K562 (cell line): ENCODE results near the gene ACBD6. TPM values are rescaled to one million over a fixed set of nuclear protein-coding genes. Genes with fewer than 3 reads are reported as not detected.

Experiments
- ATAC-seq: fragments of 200-7000 bp; cut with Tn5 transposase; 3 replicates; pipeline ENCODE4 v1.9.1; 2020; ENCODE audit warnings: moderate library complexity
- BruUV-seq: library from RNA; stranded (reverse); fragments of 400-500 nt; replicated peaks from 2 replicates; lab custom pipeline; 2021; lab: Mats Ljungman, UMichigan
- CTCF ChIA-PET: fragments of 300-600 bp; formaldehyde crosslinking; extraction: SDS; loops from one replicate; lab custom pipeline; 2021; ENCODE audit warnings: low intra/inter-chr PET ratio; lab: Yijun Ruan, JAX
- POLR2A ChIA-PET: fragments of 300-600, 350-650 bp; sonication (Branson Sonifier 250); formaldehyde crosslinking; extraction: SDS; loops from one replicate; lab custom pipeline; 2021; ENCODE audit warnings: antibody characterized with exemption, inconsistent platforms; lab: Yijun Ruan, JAX
- DNase-seq, 4 experiments: peaks; one replicate each; pipeline versions ENCODE4 v3.0.0 to v3.0.0-alpha.2; 2011 to 2018; ENCODE audit warnings: low spot score in 3 of 4, mixed read lengths in 3 of 4; ENCODE audit errors: extremely low read depth in 1 of 4
- FAIRE-seq: peaks from 2 replicates; lab custom pipeline; 2011; peaks lifted over from hg19 to GRCh38; lab: Jason Lieb, UNC
- H2AFZ ChIP-seq: 2 replicates; pipeline ENCODE4 v1.6.0; 2011; ENCODE audit warnings: low read depth, low read length, control low read depth, inconsistent platforms
- H3K27ac ChIP-seq: fragments of 200-600 bp; 3 replicates; pipeline ENCODE4 v1.8.0; 2011; ENCODE audit warnings: low read depth, mild to moderate bottlenecking, control low read depth, inconsistent platforms, low read length, moderate library complexity, mixed read lengths; ENCODE audit errors: extremely low read depth
- H3K27me3 ChIP-seq, 2 experiments: fragments of 300-600 bp in 1 of 2; 2 replicates in 1 of 2; 3 replicates in 1 of 2; pipeline versions ENCODE4 v1.6.0 to v1.8.0; 2011; ENCODE audit warnings: inconsistent platforms in 2 of 2, low read length in 2 of 2, mild to moderate bottlenecking in 1 of 2, mixed read lengths in 1 of 2, moderate library complexity in 1 of 2; ENCODE audit not compliant: control insufficient read depth in 2 of 2, insufficient read depth in 2 of 2
- H3K36me3 ChIP-seq: fragments of 300-600 bp; 3 replicates; pipeline ENCODE4 v1.8.0; 2011; ENCODE audit warnings: mild to moderate bottlenecking, low read length, inconsistent platforms; ENCODE audit not compliant: control insufficient read depth, insufficient read depth
- H3K4me1 ChIP-seq, 2 experiments: fragments of 200-600 bp in 1 of 2; replicated peaks in 1 of 2; 2 replicates in 1 of 2; 3 replicates in 1 of 2; pipeline versions ENCODE4 v1.5.1 to v1.8.0; 2011; ENCODE audit warnings: inconsistent platforms in 2 of 2, low read length in 2 of 2, mild to moderate bottlenecking in 1 of 2, mixed read lengths in 1 of 2, moderate library complexity in 1 of 2; ENCODE audit not compliant: control insufficient read depth in 2 of 2, insufficient read depth in 2 of 2
- H3K4me2 ChIP-seq: 2 replicates; pipeline ENCODE4 v1.6.1; 2011; ENCODE audit warnings: low read length, control low read depth, inconsistent platforms, mixed read lengths; ENCODE audit not compliant: insufficient read depth
- H3K4me3 ChIP-seq: fragments of 200-600 bp; sonication (generic), shearing (Covaris generic); 2 replicates; pipeline ENCODE4 v1.5.1; 2016; ENCODE audit warnings: control low read depth, inconsistent platforms
- H3K79me2 ChIP-seq: fragments of 200-600 bp; 3 replicates; pipeline ENCODE4 v1.8.0; 2011; ENCODE audit warnings: low read length, inconsistent platforms; ENCODE audit not compliant: control insufficient read depth, insufficient read depth
- H3K9ac ChIP-seq, 2 experiments: 2 replicates each; pipeline versions ENCODE4 v1.6.0 to v1.6.1; 2011; ENCODE audit warnings: low read depth in 2 of 2, low read length in 2 of 2, control low read depth in 1 of 2, inconsistent platforms in 1 of 2, mild to moderate bottlenecking in 1 of 2, mixed read lengths in 1 of 2; ENCODE audit not compliant: insufficient read depth in 1 of 2
- H3K9me1 ChIP-seq: one replicate; pipeline ENCODE4 v1.6.0; 2011; ENCODE audit warnings: inconsistent platforms, mild to moderate bottlenecking, low read length, moderate library complexity; ENCODE audit not compliant: control insufficient read depth, insufficient read depth
- H3K9me3 ChIP-seq: replicated peaks from 2 replicates; pipeline ENCODE4 v1.5.1; 2011; ENCODE audit warnings: low read depth, low read length, inconsistent platforms; ENCODE audit not compliant: control insufficient read depth, insufficient read depth
- H4K20me1 ChIP-seq: replicated peaks from 2 replicates; pipeline ENCODE4 v1.6.1; 2011; ENCODE audit warnings: low read length, inconsistent platforms, mixed read lengths; ENCODE audit not compliant: control insufficient read depth, insufficient read depth
- AFF1 ChIP-seq, 2 experiments: fragments of 450-650 bp; IDR thresholded peaks; 2 replicates each; pipeline ENCODE4 v1.6.1; 2018; ENCODE audit warnings: mild to moderate bottlenecking in 2 of 2, low read depth in 1 of 2; ENCODE audit not compliant: partially characterized antibody in 2 of 2
- CBX1 ChIP-seq: sonication (generic); IDR thresholded peaks from 2 replicates; pipeline ENCODE4 v1.6.1; 2016; ENCODE audit warnings: antibody characterized with exemption, low read depth, mild to moderate bottlenecking
- CTBP1 ChIP-seq: fragments of 450-650 bp; IDR thresholded peaks from 2 replicates; pipeline ENCODE4 v1.6.1; 2016; ENCODE audit warnings: borderline replicate concordance
- KDM4B ChIP-seq, 2 experiments: fragments of 450-650 bp in 1 of 2; sonication (generic) in 1 of 2; IDR thresholded peaks; 2 replicates each; pipeline ENCODE4 v1.6.1; 2016 to 2017; ENCODE audit warnings: borderline replicate concordance in 2 of 2, antibody characterized with exemption in 1 of 2, low read depth in 1 of 2, mild to moderate bottlenecking in 1 of 2
- L3MBTL2 ChIP-seq: fragments of 450-650 bp; IDR thresholded peaks from 2 replicates; pipeline ENCODE4 v1.6.1; 2016; ENCODE audit warnings: mild to moderate bottlenecking, moderate library complexity
- LEF1 ChIP-seq: fragments of 450-650 bp; IDR thresholded peaks from 2 replicates; pipeline ENCODE4 v1.6.1; 2016; ENCODE audit warnings: mild to moderate bottlenecking
- RBM14 ChIP-seq: fragments of 200-400 bp; formaldehyde crosslinking; IDR thresholded peaks from 2 replicates; pipeline ENCODE4 v1.6.1; 2018; ENCODE audit warnings: low read depth, mild to moderate bottlenecking, low read length, moderate library complexity, borderline replicate concordance; ENCODE audit not compliant: insufficient read depth
- SMAD4 ChIP-seq: fragments of 250-450 bp; sonication (Bioruptor Pico); conservative IDR thresholded peaks from 2 replicates; pipeline ENCODE4 v1.8.0; 2021; ENCODE audit warnings: inconsistent platforms, mild to moderate bottlenecking, moderate library complexity
- THAP7 ChIP-seq: fragments of 250-450 bp; sonication (Bioruptor Pico); IDR thresholded peaks from 2 replicates; pipeline ENCODE4 v1.5.0; 2021
- TOE1 ChIP-seq, 2 experiments: fragments of 450-650 bp in 1 of 2; sonication (generic) in 1 of 2; formaldehyde crosslinking in 1 of 2; IDR thresholded peaks; 2 replicates each; pipeline versions ENCODE4 v1.7.1 to v1.8.0; 2016 to 2022; ENCODE audit warnings: borderline replicate concordance in 2 of 2, mild to moderate bottlenecking in 2 of 2, antibody characterized with exemption in 1 of 2, inconsistent platforms in 1 of 2, low read depth in 1 of 2, missing genetic modification reagents in 1 of 2, moderate library complexity in 1 of 2
- USF1 ChIP-seq: sonication (generic); formaldehyde crosslinking; IDR thresholded peaks from 2 replicates; pipeline ENCODE4 v1.9.0; 2022; ENCODE audit warnings: mild to moderate bottlenecking, missing genetic modification reagents
- USF2 ChIP-seq: sonication (generic); formaldehyde crosslinking; IDR thresholded peaks from 2 replicates; pipeline ENCODE4 v1.5.0; 2020; ENCODE audit warnings: missing genetic modification reagents
- ZNF23 ChIP-seq: fragments of 250-450 bp; sonication (Bioruptor Pico); IDR thresholded peaks from 2 replicates; pipeline ENCODE4 v1.4.0; 2020; ENCODE audit warnings: mild to moderate bottlenecking
- WGBS: fragments of 100-300 bp; shearing (Covaris generic); methylation state at CpG from one replicate; pipeline ENCODE4 v1.1.6; 2016; ENCODE audit warnings: low coverage, mixed read lengths; ENCODE audit not compliant: insufficient coverage; ENCODE audit errors: missing lambda C conversion rate; 5-methylcytosine and 5-hydroxymethylcytosine counted together
- in situ Hi-C: fragments of 300-500 bp; cut with MboI; formaldehyde crosslinking; loops from 4 replicates; pipeline ENCODE4 v1.15.0; 2018; ENCODE audit warnings: inconsistent platforms, mixed read lengths
- intact Hi-C: fragments of 100-400 bp; cut with micrococcal nuclease; formaldehyde crosslinking; loops from 2 replicates; pipeline ENCODE4 v1.14.2; 2022
- polyA plus RNA-seq, 8 experiments: library from polyadenylated mRNA; depleted of rRNA in 4 of 8; stranded (reverse) in 5 of 8; unstranded in 3 of 8; fragments of >200 nt; fragmentation: Nextera tagmentation in 2 of 8; fragmentation: Illumina TruSeq in 1 of 8; extraction: Ambion mirVana in 2 of 8; extraction: Trizol in 1 of 8; gene quantifications; 2 replicates each; pipeline versions ENCODE4 v1.2.1 to v1.2.3, GENCODE V29; 2011 to 2014; ENCODE audit warnings: inconsistent platforms in 1 of 8, missing spikeins in 1 of 8
- total RNA-seq, 7 experiments: library from RNA; depleted of rRNA in 6 of 7; stranded (reverse); fragments of >200 nt in 6 of 7; fragmentation: Illumina TruSeq in 2 of 7; extraction: Trizol in 2 of 7; gene quantifications; 2 replicates each; pipeline versions ENCODE4 v1.2.1 to v1.2.3, GENCODE V29; 2011 to 2021; ENCODE audit warnings: low replicate concordance in 1 of 7

The ACBD6 gene
- total and polyA plus RNA-seq, 9 of the 15 experiments (the other 6 are each of a cell fraction or from before 2014, with no cell fraction given), result 16.9 to 107 (median 77.7) TPM

DNA sequence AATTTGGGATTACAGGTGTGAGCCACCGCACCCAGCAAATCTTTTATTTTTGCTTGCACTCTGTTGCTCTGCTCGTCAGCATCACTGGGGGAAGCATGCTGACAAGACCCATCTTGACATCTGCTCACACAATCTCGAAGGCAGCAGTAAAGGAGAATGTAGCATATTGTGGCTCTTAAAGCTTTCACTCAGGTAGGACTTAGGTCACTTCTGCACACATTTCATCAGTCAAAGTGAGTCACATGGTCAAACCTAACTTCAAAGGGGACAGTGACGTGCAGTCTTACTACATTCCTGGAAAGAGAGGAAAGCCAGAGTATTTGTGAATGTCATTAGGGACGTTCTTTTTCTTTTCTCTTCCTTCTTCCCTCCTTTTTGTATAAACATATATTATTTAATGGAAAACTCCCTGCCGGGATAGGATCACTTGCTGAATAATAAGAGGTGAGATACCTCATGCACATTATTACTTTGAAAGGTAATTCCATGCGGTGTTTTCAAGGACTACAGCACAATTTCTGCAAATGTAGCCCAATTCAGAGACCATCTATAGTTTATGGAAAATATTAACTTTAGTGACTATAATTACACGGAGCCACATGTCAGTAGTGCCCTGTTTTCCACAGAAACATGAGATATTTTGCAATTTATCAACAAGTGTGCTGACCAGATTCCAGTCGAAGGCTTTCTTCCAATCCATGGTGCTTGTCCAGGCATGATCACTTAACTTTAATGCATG lies 19.3 kb upstream of the ACBD6 start:
- 35% methylated on average over 9 of the region's 9 CpGs for WGBS
- Histone ChIP-seq H2AFZ (peak overlapping the region; percentile 80), H3K27me3 (no peaks in the 10 kb centered on the region), H3K9me3 (no peaks in the 10 kb centered on the region), H3K9me1 (no peaks in the 10 kb centered on the region), H3K79me2 (no peaks in the 10 kb centered on the region), H3K9ac (no peak overlapping the region), H3K4me3 (no peak overlapping the region), H3K4me1 (peaks cover 1 to 17% of the 10 kb centered on the region in 2 experiments; a peak in 3 of 5 replicates), H3K27ac (no peak overlapping the region; the same call in 2 of the 3 replicates), H3K4me2 (peak overlapping the region; percentile 33; the same call in 1 of the 2 replicates), H3K36me3 (no peaks in the 10 kb centered on the region), H4K20me1 (no peaks in the 10 kb centered on the region)
- in situ Hi-C loops (no loop called here), intact Hi-C loops (no loop called here)
- no TSS peak for BruUV-seq
- DNase-seq (peak in 1 of 4 experiments; percentile 56), FAIRE-seq (peak; percentile 19), ATAC-seq (peak; percentile 83)
- CTCF ChIA-PET, result interaction anchor here (0.5 to 1.4 kb wide), 3 partner anchors 232 to 645 kb away, joined by 3 to 5 read pairs (median 3); no protein-coding TSS in a partner anchor
- POLR2A ChIA-PET, result interaction anchor here (0.8 to 1.8 kb wide), 2 partner anchors 9 to 273 kb away, joined by 4 read pairs; no protein-coding TSS in a partner anchor
- TF ChIP-seq RBM14 (no peak), THAP7 (CRISPR knock-in tag) (no peak), SMAD4 (CRISPR knock-in tag) (peak; percentile 69), CBX1 (no peak), KDM4B (IDR thresholded peaks at IDR 0.05; ENCODE audit: borderline replicate concordance in 2 of 2, low read depth in 1 of 2) (no peak), USF2 (peak; percentile 60), ZNF23 (CRISPR knock-in tag) (no peak), CTBP1 (peak; percentile 37; the same call in 1 of the 2 replicates), TOE1 (IDR thresholded peaks at IDR 0.05; ENCODE audit: borderline replicate concordance) (peak; percentile 62; the same call in 1 of the 2 replicates), TOE1 (CRISPR knock-in tag; IDR thresholded peaks at IDR 0.05; ENCODE audit: borderline replicate concordance, low read depth) (no peak), LEF1 (peak; percentile 96), AFF1 (IDR thresholded peaks at IDR 0.05; ENCODE audit: low read depth in 1 of 2, partially characterized antibody in 2 of 2) (peak in 1 of 2 experiments; percentile 14), USF1 (CRISPR knock-in tag) (peak; percentile 57; the same call in 1 of the 2 replicates), L3MBTL2 (peak; percentile 82)
